ENCODE measurements around the gene MUC6.

The MUC6 gene

DNA sequence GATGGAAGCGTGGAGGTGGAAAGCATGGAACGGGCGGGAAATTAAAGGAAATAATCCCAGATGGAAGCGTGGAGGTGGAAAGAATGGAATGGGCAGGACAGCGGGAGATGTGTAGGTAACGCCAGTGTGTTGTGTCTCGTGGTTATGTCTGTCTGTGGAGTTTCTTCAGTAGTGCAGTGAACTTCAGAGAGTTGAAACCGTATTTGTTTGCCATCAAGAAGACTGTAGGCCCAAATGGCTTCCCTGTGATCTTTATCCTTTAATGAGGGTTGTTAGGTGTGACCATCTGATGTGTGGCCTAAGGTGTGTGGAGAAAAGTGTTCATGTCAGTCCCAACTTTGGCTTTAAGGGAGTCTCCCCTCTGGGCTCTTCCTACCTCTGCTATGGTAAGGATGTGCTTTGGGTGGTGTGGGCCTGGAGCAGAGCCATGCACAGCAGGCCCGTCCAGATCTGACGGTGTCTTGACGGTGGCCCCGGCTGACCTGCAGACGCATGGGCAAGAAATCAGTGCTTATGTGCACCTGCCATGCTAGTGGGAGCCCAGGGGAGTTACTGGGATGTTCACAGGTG is 71.2 kb downstream of the MUC6 start:
- no peak for DNase-seq (ENCODE audit: low read depth in 3 of 3)

DNA sequence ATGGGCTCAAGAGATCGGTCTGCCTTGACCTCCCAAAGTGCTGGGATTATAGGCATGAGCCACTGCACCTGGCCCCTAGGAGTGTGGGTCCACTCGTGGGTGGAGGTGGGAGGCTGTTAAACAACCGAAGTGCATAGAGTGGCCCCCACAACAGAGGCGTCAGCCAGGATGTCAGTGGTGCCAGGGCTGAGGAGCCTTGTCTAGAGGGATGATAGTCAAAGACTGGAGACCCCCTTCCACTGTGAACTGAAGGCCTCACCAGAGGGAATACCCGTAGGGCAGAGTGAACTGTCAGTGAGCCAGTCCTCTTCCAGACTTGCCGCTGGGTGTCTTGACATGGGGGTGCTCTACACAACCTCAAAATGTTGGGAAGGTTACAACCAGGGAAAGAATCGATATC is 72.7 kb downstream of the MUC6 start:
- DNase-seq (ENCODE audit: low read depth in 3 of 3): no peak

Data from stimulated activated CD4-positive, alpha-beta T cell treated with anti-CD3 and anti-CD28 coated beads, TNF-alpha, amount 100 ng/mL, for 48 hours (primary cell).